Stomach (tissue), 9 donors: ENCODE measurements around the gene ELOVL5. TPM values are rescaled to one million over a fixed set of nuclear protein-coding genes. Genes with fewer than 3 reads are reported as not detected.

Experiments used
- DNase-seq, 2 donors: peaks; one replicate each; pipeline versions ENCODE4 v3.0.0 to v3.0.0-alpha.2; 2013 to 2019
- H3K27ac ChIP-seq, 5 donors: fragments of 200-600 bp in 4 of 5; sonication (generic) in 4 of 5; one replicate each; pipeline ENCODE4 v1.5.1; 2013 to 2019; ENCODE audit warnings: mild to moderate bottlenecking in 1 of 5, moderate library complexity in 1 of 5
- H3K27me3 ChIP-seq, 3 donors: fragments of 200-600 bp; sonication (generic); one replicate each; pipeline ENCODE4 v1.5.1; 2017 to 2019; ENCODE audit warnings: mixed run types in 1 of 3
- H3K36me3 ChIP-seq, 4 donors: fragments of 200-600 bp; sonication (generic); 1 replicate in 3 of 4; 2 replicates in 1 of 4; pipeline ENCODE4 v1.5.1; 2016 to 2019
- H3K4me1 ChIP-seq, 4 donors: fragments of 200-600 bp; sonication (generic); one replicate each; pipeline ENCODE4 v1.5.1; 2016 to 2019
- H3K4me3 ChIP-seq, 4 donors: fragments of 200-600 bp; sonication (generic) in 3 of 4; one replicate each; pipeline ENCODE4 v1.5.1; 2016 to 2019; ENCODE audit warnings: mild to moderate bottlenecking in 1 of 4
- H3K9me3 ChIP-seq, 4 donors: fragments of 200-600 bp; sonication (generic); one replicate each; pipeline ENCODE4 v1.5.1; 2016 to 2019
- EP300 ChIP-seq: sonication (generic); formaldehyde crosslinking; IDR thresholded peaks from one replicate; pipeline ENCODE4 v1.6.1; 2017; ENCODE audit warnings: antibody characterized with exemption
- POLR2A ChIP-seq, 4 donors: fragments of 450-650 bp; IDR thresholded peaks; one replicate each; pipeline ENCODE4 v1.6.1; 2016; ENCODE audit warnings: antibody characterized with exemption in 4 of 4, control low read depth in 2 of 4, mild to moderate bottlenecking in 1 of 4, moderate library complexity in 1 of 4
- POLR2AphosphoS5 ChIP-seq, 3 donors: sonication (generic); formaldehyde crosslinking; IDR thresholded peaks; one replicate each; pipeline ENCODE4 v1.6.1; 2016; ENCODE audit warnings: antibody characterized with exemption in 3 of 3
- WGBS, 5 donors: extraction: QIAGEN DNeasy Blood & Tissue Kit in 3 of 5; methylation state at CpG; one replicate each; pipeline versions ENCODE4 v1.1.5 to v1.1.7; 2013 to 2018; 5-methylcytosine and 5-hydroxymethylcytosine counted together
- intact Hi-C: fragments of 100-400 bp; cut with DNase I; formaldehyde crosslinking; loops from one replicate; pipeline ENCODE4 v1.15.1; 2023; ENCODE audit warnings: low total_unique reads
- polyA plus RNA-seq, 3 donors: library from polyadenylated mRNA; stranded (reverse); fragments of 200-250 nt; gene quantifications; one replicate each; pipeline ENCODE4 v1.2.3, GENCODE V29; 2013
- total RNA-seq, 5 donors: library from RNA; depleted of rRNA; stranded (reverse); fragments of >200 nt; gene quantifications; one replicate each; pipeline versions ENCODE4 v1.1.0 to v1.2.3, GENCODE V29; 2014 to 2016
- TF ChIP-seq, protein P1 (sequence below), 7 experiments: fragments of 450-650 bp in 4 of 7; fragments of 200-600 bp in 3 of 7; sonication (generic) in 3 of 7; IDR thresholded peaks; one replicate each; pipeline ENCODE4 v1.5.1; 2016 to 2019; ENCODE audit warnings: antibody characterized with exemption in 7 of 7, control low read depth in 2 of 7, mild to moderate bottlenecking in 1 of 7
- donor health status: healthy with polysubstance abuse.
- donor health status: Bipolar disorder and iron deficiency.
- donor health status: healthy.

Gene ELOVL5
- total and polyA plus RNA-seq, 8 donors = 2.6 to 57.8 (median 12.8) TPM

DNA sequence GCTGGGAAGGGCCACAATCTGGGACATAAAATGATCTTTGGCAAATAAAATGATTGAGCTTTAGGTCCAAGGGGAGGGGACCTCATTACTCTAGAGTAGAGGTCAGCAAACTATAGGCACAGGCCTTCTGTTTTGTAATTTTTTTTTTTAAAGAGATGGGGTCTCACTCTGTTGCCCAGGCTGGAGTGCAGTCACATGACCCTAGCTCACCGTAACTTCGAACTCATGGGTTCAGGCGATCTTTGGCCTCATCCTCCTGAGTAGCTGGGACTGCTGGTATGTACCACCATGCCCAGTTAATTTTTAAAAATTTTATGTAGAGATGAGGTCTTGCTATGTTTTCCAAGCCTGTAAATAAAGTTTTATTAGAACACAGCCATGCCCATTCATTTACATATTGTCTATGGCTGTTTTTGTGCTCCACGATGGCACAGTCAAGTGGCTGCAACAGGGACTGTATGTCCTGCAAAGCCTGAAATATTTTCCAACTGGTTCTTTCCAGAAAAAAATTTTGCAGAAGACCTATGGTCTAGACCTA lies 82.1 kb downstream of the ELOVL5 start:
- intact Hi-C loops = no loop called here
- peaks cover 20 to 70% (median 53%) of the 10 kb centered on the region in 4 donors for H3K36me3 ChIP-seq

GRCh38 chr6:53264915-53265607 lies 83.7 kb downstream of the ELOVL5 start:
- Histone ChIP-seq H3K9me3 (no peaks in the 10 kb centered on the region), H3K27ac (no peak overlapping the region), H3K36me3 (peaks cover 18 to 70% (median 53%) of the 10 kb centered on the region in 4 donors), H3K27me3 (no peaks in the 10 kb centered on the region), H3K4me3 (no peak overlapping the region), H3K4me1 (peaks cover 0 to 10% (median 2%) of the 10 kb centered on the region in 4 donors)
- TF ChIP-seq, protein P1, sequence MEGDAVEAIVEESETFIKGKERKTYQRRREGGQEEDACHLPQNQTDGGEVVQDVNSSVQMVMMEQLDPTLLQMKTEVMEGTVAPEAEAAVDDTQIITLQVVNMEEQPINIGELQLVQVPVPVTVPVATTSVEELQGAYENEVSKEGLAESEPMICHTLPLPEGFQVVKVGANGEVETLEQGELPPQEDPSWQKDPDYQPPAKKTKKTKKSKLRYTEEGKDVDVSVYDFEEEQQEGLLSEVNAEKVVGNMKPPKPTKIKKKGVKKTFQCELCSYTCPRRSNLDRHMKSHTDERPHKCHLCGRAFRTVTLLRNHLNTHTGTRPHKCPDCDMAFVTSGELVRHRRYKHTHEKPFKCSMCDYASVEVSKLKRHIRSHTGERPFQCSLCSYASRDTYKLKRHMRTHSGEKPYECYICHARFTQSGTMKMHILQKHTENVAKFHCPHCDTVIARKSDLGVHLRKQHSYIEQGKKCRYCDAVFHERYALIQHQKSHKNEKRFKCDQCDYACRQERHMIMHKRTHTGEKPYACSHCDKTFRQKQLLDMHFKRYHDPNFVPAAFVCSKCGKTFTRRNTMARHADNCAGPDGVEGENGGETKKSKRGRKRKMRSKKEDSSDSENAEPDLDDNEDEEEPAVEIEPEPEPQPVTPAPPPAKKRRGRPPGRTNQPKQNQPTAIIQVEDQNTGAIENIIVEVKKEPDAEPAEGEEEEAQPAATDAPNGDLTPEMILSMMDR (IDR thresholded peaks at IDR 0.05) = no peak
- TF ChIP-seq POLR2AphosphoS5 (IDR thresholded peaks at IDR 0.05) = no peak
- TF ChIP-seq POLR2A (IDR thresholded peaks at IDR 0.05) = no peak
- no peak for TF ChIP-seq EP300
- peak in 1 of 2 donors; percentile 16 for DNase-seq
- intact Hi-C loops = no loop called here
- WGBS, 5 donors = 39 to 56% (median 46%) methylated on average over 5 of the region's 5 CpGs

More for the DNA sequence above, 82.1 kb downstream of the ELOVL5 start:
- Histone ChIP-seq H3K4me3 (no peak overlapping the region), H3K27me3 (no peaks in the 10 kb centered on the region), H3K27ac (no peak overlapping the region), H3K4me1 (peaks cover 0 to 10% (median 2%) of the 10 kb centered on the region in 4 donors), H3K9me3 (no peaks in the 10 kb centered on the region)
- no peak for TF ChIP-seq POLR2AphosphoS5 (IDR thresholded peaks at IDR 0.05)
- TF ChIP-seq EP300 = no peak
- TF ChIP-seq, protein P1 (IDR thresholded peaks at IDR 0.05) = no peak
- no peak for TF ChIP-seq POLR2A (IDR thresholded peaks at IDR 0.05)
- no peak for DNase-seq
- 97 to 100% (median 98%) methylated on average over 4 of the region's 4 CpGs for WGBS, 5 donors

GRCh38 chr6:53264337-53264736 lies 84.4 kb downstream of the ELOVL5 start:
- Histone ChIP-seq H3K4me1 (peaks cover 0 to 10% (median 2%) of the 10 kb centered on the region in 4 donors), H3K27ac (no peak overlapping the region), H3K9me3 (no peaks in the 10 kb centered on the region), H3K36me3 (peaks cover 11 to 70% (median 49%) of the 10 kb centered on the region in 4 donors), H3K27me3 (no peaks in the 10 kb centered on the region), H3K4me3 (no peak overlapping the region)
- 65 to 76% (median 68%) methylated on average over 3 of the region's 3 CpGs for WGBS, 5 donors
- intact Hi-C loops = no loop called here
- DNase-seq = peak in 1 of 2 donors; percentile 7
- TF ChIP-seq, protein P1 (IDR thresholded peaks at IDR 0.05) = no peak
- TF ChIP-seq POLR2AphosphoS5 (IDR thresholded peaks at IDR 0.05) (no peak), EP300 (no peak), POLR2A (IDR thresholded peaks at IDR 0.05) (no peak)

DNA sequence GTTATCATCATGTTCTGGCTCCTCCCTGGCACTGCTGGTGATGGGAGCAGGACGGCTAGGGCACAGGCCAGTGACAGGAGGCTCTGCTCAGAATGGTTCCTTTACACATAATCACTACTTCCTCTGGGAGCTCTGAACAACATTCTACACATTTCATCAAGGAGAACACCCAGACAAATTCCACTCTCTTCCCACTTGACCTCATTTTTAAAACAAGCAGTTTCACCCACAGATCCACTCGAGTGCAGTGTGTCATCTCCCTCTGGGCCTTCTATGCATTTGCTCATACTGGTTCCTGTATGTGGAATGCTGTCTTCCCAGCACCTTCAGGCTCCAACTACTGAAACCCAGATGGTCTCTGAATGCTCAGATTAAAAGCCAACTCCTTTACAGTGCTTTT lies 84.8 kb downstream of the ELOVL5 start:
- TF ChIP-seq, protein P1 (IDR thresholded peaks at IDR 0.05) = no peak
- TF ChIP-seq EP300 = no peak
- Histone ChIP-seq H3K27ac (no peak overlapping the region), H3K27me3 (no peaks in the 10 kb centered on the region), H3K9me3 (no peaks in the 10 kb centered on the region), H3K36me3 (peaks cover 10 to 70% (median 46%) of the 10 kb centered on the region in 4 donors), H3K4me1 (peaks cover 0 to 10% (median 2%) of the 10 kb centered on the region in 4 donors), H3K4me3 (no peak overlapping the region)
- WGBS, 5 donors = 76 to 90% (median 83%) methylated on average over 2 of the region's 2 CpGs
- intact Hi-C loops = no loop called here
- DNase-seq = no peak
